Stimulated activated CD4-positive, alpha-beta T cell treated with anti-CD3 and anti-CD28 coated beads, Interleukin-1b, Interleukin-23, amount 100 ng/mL, for 4 hours (primary cell): ENCODE data around the gene DSCAM.

Experiments
- DNase-seq, 2 donors: peaks; one replicate each; pipeline ENCODE4 v3.0.0-alpha.2; 2020; ENCODE audit warnings: low read depth in 2 of 2

The DSCAM gene

DNA sequence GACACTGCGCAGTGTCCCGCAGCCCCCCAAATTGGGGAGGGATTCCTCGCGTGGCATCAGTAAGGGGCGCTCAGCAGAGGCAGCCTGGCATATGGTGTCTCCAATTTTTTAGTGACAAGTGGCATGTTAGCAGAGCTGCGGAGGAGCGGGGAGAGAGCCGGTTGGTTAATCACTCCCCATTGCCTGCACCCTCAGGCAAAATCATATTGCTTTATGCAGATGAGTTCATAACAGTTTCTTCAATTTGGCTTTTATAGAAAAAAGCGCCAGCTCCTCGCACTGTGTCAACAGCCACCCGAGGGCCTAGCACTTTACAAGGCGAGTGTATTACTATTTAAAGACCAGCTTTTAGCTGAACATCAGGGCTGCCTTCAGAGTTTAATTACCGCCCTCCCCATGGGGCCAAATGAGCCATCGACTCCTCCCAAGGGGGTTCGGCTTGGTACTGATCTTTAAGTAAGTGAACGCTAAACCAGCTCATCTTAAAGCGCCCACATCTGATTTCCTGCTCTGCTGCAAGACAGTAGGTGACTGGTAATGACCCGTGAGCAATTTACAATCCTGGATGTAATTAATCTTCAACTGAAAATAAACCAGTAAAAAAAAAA is 298.9 kb downstream of the DSCAM start:
- no peak for DNase-seq

DNA sequence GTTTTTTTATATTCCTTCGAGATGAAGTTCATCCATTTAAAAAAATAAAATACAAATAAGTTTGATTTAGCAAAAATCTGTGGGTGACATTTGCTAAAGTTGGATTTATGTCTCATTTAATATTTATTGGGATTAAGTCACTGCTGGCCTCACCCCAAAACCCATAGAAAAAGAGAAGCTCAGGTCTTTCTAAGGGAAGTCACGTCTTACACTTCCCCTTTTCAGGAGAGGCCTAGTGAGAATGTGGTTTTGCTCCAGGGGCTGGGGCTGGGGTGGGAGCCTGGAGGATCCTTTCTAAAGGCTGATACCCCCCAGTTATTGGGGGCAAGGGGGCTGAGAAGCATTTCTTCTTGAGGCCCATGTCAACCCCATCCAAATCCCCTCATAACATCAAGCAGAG is 300.3 kb downstream of the DSCAM start:
- no peak for DNase-seq

GRCh38 chr21:40540216-40540615 is 306.7 kb downstream of the DSCAM start:
- no peak for DNase-seq

DNA sequence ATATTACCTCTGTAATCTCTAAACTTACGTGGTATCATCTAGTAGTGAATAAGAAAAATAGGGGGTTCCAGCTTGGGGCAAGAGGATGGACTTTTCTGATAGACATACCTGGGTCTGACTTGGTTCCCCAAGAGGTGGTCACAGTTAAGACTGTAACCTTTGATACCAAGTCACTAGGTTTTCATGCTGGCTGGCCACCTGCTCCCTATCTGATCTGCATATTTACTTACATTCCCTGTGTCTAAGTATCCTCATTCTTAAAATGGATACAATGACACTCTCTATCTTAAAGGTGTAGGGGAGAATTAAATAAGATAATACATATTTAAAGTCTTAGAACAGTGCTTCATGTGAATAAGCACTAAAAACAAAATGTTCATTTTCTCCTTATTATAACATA is 312.1 kb downstream of the DSCAM start:
- DNase-seq: no peak

GRCh38 chr21:40531431-40532110 is 315.4 kb downstream of the DSCAM start:
- no peak for DNase-seq

GRCh38 chr21:40531016-40531415 is 315.9 kb downstream of the DSCAM start:
- no peak for DNase-seq

- DNase-seq: no peak
These were observed 329.3 kb downstream of the DSCAM start for GRCh38 chr21:40517646-40518045.

GRCh38 chr21:40516335-40516734 is 330.6 kb downstream of the DSCAM start:
- no peak for DNase-seq

- no peak for DNase-seq
These were observed 334.4 kb downstream of the DSCAM start for GRCh38 chr21:40512590-40512989.

DNA sequence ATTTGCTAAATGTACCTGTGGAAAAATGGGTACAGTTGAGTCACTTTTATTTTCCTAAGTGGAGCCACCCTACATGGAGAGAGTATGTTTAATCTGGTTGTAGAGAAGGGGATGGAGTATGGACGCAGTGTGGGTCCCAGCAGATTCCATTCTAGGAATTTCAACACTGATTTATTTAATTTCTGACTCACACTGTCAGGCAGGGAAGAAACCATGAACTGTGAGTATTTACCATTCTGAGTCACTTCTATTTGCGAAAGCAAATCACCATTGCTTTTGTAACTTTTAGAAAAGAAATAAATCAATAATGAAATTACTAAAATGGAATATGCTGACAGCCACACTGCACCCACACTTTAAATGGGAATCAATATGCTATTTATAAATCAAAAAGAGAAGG is 339.0 kb downstream of the DSCAM start:
- no peak for DNase-seq

DNA sequence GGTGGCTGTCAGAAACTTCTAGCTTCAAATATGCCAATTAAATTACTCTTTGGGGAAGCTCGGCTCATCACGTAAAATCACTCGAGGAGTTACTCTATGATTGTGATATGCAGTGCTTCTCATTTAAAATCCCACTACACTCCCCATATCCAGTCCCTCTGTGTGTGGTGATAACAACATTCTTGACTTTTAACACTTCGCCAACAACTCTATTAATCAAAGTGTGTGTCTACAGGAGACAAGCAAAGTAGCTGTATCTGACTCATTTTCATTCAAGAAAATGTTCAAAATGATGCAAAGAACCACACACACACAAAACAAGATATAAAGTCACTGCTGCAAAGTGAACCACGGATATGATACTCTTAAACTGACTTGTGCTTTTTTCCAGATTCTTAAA is 341.3 kb downstream of the DSCAM start:
- no peak for DNase-seq

DNA sequence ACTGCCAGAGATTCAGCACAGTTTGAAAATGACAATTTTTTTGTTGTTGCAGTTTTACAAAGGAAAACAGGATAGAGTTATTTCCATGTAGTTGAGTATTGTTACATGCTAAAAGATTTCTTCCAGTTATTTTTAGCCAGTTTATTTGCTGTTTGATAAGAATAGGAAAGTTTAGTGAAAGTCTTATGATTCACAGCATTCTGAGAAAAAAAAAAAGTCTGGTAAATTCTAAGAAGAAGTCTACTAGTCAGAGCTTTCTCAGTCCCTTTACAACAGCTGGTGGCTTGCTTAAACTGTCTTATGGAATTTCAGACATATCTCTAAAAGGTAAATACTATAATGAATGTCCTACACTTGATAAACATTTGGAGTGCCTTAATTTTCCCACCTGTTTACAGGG is 341.7 kb downstream of the DSCAM start:
- no peak for DNase-seq

GRCh38 chr21:40504825-40505224 is 342.1 kb downstream of the DSCAM start:
- no peak for DNase-seq

DNA sequence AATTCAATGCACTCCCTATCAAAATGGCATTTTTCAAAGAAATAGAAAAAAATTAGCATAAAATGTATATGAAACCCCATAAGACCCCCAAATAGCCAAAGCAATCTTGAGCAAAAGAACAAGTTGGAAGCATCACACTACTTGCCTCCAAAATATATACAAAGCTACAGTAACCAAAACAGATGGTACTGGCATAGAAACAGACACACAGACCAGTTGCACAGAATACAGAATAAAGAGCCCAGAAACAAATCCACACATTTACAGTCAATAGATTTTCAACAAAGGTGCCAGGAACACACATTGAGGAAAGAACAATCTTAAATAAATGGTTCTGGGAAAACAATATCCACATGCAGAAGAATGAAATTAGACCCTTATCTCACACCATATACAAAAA is 350.8 kb downstream of the DSCAM start:
- no peak for DNase-seq

- DNase-seq: no peak
These were observed 356.6 kb downstream of the DSCAM start for GRCh38 chr21:40490408-40490807.

DNA sequence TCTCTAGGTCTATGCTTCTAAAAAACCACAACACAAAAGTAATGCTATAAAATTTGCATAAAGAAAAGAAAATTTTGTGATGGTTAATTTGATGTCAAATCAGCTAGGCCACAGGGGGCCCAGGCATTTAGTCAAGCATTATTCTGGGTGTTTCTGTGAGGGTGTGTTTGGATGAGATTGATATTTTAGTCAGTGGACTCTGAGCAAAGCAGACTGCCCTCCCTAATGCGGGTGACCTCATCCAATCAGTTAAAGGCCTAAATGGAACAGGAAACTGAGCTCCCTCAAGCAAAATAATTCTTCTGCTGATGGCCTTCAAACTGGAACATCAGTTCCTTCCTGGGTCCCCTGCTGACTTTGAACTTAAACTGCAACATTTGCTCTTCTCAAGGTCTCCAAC is 358.0 kb downstream of the DSCAM start:
- DNase-seq: no peak

GRCh38 chr21:40481764-40482163 is 365.2 kb downstream of the DSCAM start:
- no peak for DNase-seq

DNA sequence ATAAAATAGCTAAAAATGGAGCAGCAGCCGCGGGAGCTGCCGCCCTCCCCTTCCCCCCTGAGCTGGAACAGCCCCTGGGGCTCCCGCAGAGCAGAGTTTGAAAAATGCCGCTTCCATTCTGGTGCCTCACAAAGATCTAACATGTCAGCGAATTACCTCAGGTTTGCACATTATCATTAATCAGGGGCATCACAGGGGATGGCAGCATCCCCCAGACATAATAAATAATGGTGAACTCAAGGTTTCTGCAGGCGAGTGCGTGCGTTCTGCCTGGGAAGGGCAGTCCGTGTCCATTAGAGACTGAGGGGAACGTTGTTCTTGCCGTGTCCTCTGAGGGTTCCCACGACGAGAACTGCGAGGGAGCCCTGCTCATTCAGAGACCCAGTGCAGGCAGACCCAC is 372.4 kb downstream of the DSCAM start:
- DNase-seq: no peak

DNA sequence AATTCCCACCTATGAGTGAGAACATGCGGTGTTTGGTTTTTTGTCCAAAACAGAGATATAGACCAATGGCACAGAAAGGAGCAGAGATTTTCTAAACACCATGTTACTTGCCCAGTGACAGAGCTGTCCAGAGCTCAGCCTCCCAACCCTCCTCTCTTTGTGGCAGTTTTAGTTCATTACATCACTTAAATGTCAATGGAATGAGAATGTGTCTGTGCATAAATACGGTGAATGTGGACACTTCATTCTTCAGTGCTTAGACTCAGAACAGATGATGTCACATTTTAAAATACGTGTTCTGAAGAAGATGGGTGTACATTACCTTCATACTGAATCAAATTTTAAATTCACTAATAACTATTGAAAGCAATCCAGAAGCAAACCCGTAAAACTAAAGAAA is 374.9 kb downstream of the DSCAM start:
- no peak for DNase-seq

DNA sequence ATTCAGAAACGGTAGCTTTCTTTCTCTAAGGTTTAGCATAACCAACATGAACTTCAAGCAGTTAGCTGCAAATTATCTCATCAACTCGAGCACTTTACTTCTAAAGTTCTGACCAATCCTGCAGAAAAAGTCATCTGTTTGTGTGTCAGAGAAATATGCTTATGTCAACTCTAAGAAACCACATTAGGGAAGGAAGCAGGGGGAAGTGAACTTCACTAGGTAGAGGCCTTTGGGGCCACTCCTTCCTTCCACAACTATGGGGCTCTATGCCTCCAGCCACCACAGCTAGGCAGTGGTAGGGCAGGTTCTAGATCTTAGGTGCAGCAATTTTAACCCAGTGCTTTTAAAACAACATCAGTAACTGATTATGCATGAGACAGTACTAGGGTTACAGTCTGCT is 375.9 kb downstream of the DSCAM start:
- no peak for DNase-seq

DNA sequence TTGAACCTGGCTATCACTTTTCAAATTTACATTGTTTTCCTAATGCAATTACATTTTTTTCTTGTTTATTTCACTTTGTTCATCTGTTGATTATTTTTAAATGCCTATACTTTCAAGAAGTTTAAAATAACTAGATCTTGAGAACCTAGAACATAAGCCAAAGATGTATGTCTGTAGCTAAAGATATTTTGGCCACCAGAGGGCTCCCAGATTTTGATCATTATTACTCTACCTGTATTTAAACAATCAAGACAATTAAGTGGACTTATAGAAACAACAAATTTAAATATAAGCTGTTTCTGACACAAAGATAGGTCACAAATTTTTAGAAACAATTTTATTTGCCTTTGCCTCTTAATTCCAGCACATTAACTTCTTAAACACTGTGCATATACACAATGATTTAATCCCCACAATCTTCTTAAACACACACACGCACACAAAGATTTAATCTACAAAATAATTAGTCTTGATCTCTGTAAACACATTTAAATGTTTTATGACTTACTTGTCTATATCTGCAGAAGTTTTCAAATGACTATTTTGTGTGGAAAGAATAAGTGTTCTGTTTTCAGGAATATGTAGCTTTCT is 380.0 kb downstream of the DSCAM start:
- DNase-seq: no peak

GRCh38 chr21:40465382-40465781 is 381.6 kb downstream of the DSCAM start:
- no peak for DNase-seq

DNA sequence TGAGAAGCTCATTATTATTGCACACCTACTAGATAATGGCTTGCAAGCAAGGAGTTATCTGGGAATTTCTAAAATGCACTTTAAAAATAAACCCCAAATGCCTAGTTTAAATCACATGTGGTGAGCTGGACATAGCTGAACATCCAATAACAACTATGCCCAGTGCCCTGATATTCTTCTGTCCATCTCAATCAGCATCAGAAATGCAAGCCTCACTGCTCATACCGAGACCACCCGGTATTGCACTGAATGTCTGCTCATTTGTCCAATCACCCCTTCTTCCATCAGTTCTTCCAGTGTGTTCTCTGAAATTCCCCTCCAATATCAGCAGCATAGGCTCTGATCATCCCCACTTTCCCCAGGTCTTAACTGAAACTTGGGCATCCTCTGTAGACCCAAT is 383.8 kb downstream of the DSCAM start:
- DNase-seq: no peak

DNA sequence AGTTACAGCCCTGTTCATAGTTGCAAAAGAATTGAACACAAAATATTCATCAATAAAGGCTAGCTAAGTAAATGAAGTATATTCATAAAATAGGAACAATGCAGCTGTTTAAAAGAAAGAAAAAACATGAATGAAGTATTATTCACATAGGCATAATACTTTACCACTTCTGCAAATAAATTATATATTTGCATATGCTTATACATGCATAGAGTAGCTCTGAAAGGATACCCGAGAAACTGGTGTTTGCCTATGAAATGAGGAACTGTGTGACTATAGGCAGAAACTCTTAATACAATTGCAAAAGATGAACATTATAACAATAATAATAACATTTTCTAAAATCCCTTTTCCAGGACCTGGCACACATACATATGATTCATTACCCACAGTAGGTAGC is 385.9 kb downstream of the DSCAM start:
- no peak for DNase-seq
